ENCODE results near the gene MAP4K2.

MAP4K2 gene

DNA sequence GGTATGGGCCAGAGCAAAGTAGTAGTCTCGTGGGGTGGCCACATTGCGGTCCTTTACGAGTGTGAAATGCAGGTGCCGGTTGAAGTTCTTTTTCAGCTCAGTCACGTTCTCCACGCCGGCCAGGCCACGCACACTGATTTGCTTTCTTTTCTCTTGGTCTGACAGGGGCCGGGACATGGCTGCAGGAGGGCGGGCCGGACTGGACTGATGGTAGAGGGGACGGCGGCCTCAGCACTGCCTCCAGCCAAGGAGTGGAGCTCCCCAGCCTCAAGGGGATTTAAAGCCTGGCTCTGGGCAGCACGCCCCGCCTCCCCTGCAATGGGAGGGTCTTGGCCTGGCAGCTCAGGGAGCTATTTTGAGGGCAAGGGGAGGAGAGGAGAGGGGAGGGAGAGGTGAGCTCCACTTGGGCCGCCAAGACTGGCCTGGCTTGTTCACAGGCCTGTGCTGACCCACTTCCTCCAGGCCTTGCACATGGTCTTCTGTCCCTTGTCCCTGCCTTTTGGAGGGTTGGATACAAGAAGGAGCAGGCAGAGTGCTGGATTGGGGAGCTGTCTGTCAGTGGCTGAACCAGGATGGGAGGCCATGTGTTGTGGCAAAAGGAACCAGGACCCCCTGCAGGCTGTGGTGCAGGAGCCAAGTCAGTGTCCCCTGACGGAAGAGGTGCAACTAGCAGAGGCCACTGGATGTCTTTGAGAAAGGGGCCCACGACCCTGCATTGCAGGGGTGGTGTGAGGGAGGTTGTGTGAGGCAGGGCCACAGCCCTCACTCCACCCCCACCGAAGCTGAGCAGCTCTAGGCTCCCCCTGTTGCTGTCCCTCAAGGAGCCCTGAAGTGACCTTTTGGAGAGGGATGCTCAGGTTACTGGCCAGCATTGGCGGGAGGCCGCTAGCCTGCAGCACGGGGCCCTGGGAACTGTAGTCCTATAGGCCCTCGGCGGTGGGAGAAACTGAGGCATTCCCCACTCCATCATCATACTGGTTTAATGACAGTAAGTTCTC lies 43.0 kb downstream of the MAP4K2 start, which contains the start of gene PYGM:
TSS of gene PYGM (minus strand) at position 253 of the 998 bp plus-strand sequence. CDS start at position 177, 76 bp downstream.
- TF ChIP-seq, protein P1, sequence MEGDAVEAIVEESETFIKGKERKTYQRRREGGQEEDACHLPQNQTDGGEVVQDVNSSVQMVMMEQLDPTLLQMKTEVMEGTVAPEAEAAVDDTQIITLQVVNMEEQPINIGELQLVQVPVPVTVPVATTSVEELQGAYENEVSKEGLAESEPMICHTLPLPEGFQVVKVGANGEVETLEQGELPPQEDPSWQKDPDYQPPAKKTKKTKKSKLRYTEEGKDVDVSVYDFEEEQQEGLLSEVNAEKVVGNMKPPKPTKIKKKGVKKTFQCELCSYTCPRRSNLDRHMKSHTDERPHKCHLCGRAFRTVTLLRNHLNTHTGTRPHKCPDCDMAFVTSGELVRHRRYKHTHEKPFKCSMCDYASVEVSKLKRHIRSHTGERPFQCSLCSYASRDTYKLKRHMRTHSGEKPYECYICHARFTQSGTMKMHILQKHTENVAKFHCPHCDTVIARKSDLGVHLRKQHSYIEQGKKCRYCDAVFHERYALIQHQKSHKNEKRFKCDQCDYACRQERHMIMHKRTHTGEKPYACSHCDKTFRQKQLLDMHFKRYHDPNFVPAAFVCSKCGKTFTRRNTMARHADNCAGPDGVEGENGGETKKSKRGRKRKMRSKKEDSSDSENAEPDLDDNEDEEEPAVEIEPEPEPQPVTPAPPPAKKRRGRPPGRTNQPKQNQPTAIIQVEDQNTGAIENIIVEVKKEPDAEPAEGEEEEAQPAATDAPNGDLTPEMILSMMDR (IDR thresholded peaks at IDR 0.05) = no peak

DNA sequence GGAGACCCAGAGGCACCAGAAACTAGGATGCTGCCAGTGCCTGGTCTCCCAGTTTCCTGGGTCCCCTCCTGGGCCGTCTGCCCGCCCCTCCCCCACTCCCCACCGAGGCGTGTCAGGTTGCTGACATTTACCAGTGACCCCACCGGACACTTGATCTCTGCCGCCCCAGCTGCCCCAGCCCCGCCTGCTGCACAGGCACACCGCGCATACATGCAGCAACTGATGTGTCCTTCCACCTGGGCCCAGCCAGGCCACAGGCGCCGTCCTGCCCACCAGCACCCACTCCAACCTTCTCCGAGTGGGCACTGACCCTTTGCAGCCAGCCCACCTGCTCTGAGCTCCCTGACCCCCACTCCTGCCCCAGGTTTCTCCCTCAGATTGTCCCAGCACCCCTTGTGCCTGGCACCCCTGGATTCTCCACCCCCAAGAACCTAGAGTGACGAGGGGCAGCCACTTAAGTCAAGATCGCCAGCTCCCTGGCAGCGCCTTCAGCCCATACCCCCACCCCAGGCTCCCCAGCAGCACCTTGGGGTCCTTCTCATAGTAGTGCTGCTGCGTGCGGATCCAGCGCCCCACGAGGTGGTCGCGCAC lies 43.8 kb downstream of the MAP4K2 start:
- TF ChIP-seq, protein P1 (IDR thresholded peaks at IDR 0.05) = no peak

DNA sequence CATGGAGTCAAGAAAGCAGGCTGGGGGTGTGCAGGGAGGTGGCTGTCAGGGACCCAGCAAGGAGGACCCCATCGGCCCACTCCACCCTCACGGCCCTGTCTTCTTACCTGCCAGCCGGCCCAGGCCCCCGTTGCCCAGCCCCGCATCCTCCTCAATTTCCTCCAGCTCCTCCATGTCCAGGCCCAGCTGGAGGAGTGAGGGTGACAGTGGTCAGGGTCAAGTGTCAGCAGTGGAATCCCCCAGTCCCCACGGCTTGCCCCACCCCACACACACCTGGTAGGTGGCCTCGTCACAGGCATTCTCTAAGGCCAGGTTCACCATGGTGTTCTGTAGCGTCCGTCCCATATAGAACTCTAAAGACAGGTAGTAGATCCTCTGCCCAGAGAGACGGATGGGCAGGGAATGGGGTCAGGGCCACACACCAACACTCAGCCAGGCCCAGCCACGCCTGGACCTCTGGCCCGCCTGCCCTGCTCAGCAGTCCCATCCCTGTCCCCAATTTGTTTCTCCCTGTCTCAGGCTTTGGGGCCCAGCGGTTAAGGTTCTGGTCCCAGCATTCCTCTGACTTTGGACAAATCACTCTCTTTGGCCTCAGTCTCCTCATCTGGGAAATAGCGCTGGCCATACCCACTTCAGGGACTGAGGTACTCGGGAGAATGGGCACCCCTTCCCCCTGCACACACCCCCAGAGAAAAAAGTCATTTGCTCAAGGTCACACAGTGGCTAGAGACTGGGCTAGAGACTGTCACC lies 44.5 kb downstream of the MAP4K2 start:
- TF ChIP-seq, protein P1 (IDR thresholded peaks at IDR 0.05) = no peak

DNA sequence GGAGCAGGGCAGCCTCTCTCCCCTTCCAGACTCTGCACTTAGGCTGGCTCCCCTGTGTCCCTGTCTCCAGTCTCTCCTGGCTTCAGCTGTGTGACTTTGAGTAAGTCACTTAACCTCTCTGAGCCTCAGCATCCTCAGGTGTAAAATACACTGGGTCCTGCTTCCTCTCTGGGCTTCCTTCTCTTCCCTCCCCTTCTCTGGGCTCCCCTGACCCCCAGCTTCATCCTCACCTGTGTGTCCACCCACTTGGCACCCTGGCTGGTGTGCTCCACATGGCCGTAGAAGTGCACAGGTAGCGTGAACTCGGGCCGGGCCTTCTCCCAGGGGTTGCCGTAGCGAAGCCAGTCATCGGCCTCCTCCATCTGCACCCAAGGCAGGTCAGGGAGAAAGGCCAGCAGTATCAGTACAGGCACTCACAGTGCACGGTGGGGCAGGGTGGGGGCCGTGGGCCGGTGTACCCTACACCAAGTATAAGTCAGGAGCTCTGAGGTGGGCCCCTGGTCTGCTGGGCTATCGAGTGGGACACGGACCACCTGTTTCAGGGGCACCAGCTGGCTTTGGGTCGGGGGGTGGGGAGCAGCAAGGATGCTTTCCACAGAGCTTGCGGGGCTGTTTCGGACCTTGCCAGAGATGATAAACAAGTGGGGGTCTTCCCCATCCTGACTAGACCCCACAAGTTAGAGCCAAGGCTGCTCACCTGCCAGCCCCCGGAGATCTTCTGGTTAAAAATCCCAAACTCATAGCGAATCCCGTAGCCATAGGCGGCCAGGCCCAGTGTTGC lies 45.3 kb downstream of the MAP4K2 start:
- TF ChIP-seq, protein P1 (IDR thresholded peaks at IDR 0.05) = no peak

DNA sequence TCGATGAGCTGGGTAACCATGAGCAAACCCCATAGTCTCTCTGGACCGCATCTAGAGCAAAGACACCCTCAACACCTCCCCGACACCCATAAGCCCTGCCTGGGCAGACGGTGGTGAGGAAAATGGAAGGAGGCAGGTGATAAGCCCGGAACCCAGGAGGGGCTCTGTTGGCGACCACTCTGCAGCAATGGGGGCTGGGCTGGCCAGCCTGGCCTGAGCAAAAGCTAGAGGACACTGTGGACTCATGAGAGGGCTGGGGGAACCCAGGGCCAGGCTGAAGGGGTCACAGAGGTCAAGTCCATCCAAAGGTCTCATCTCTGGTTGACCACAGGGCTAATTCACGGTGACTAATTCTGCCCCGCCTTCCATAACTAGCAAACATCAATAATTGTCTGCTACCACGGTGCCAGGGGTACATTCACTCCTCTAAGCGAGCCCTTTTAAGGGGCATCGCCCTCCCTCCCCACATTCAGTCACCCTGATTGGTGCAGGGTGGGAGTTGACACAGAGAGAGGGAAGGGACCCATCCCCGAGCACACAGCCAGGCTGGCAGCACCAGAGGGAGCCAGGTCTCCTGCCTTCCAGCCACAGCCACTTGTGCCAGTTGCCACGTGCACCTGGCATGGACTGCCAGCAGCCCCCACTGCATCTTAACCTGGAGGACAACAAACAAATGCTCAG lies 47.2 kb downstream of the MAP4K2 start:
- TF ChIP-seq, protein P1 (IDR thresholded peaks at IDR 0.05) = no peak

DNA sequence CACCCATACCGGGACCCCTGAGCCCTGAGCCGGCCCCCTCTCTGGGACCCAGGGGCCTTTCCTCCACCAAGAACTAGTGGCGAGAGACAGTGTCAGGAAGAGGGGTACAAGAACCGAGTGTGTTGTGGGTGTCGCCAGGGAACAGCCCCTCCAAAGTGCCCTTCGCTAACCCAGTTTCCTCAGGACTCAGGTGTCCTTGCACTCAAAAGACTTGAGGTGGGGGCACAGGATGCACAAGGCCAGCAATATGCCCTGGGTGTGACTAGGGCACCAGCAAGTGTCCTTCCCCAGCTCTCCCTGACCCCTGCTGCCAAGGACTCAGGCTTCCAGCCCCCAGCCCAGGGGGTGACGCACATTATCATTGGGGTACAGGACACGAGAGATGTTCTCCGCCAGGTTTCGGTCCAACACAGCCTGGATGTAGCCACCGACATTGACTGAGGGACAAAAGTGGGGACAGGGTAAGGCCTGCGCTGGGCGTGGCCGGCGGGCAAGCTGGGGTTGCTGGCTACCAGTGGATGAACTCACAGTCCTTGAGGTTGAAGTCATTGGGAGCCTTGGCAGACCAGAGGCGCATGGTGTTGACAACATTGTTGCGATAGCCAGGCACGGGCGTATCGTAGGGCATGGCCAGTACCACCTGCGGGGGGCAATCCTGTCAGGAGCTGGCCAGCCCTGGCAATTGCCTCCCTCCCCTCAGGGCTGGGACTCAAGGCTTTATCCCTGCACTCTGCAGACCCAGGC lies 47.9 kb downstream of the MAP4K2 start:
- TF ChIP-seq, protein P1 (IDR thresholded peaks at IDR 0.05) = no peak
